ENCODE measurements around the gene VAPB.

The VAPB gene

GRCh38 chr20:58438970-58439808 lies 50.2 kb downstream of the VAPB start:
- DNase-seq: no peak

GRCh38 chr20:58440021-58440767 lies 51.2 kb downstream of the VAPB start:
- no peak for DNase-seq

DNA sequence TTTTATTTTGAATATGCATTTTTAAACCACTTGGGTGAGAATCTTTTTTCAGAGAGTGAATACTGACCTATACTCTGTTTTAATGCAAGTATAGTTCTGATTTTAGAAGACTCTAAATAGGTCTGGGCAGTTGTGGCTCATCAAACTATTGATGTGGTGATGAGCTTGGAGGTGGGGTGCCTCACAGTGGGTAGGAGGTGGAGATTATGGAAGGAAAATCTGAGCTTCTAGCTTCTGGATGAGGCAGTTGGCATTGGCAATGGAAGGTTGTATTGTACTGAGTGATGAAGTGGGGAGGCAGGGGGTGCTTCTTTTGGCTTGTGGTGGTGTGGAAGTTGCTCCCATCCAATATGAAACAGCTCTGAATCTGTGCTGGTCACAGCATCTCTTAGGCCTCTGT lies 52.7 kb downstream of the VAPB start:
- no peak for DNase-seq

GRCh38 chr20:58444746-58445255 lies 55.8 kb downstream of the VAPB start:
- no peak for DNase-seq

DNA sequence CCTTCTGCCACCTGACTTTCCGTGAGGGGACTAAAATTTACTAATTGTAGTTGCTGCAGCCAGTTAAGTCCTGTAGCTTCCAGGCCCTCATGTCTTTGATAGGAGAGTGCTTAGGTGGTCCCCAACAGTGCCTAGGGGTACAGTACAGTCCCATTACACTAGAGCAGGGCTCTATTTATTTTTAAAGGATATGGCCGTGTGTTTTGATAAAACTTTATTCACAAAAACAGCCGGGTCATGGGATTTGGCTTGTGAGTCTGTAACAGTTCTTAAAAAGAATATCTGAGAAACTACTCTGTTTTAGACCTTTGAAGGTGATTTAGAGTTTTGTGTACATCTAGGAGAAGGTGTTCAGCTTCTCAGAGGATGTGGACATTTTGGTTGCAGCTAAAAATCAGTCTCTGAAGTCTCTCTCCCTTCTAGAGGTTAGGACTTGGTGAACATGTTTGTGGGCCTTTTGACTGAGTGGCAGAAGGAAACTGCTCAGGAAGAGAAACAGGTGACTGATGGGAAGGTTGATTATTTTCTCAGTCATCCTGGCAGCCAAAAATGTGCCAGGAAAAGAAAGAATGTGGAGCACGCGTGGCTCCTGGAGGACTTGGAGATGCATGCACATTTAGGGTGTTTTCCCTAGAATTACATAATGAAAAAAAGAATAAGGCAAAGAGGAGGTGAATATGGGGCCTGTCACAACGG lies 57.4 kb downstream of the VAPB start:
- no peak for DNase-seq

- no peak for DNase-seq
These were observed 57.9 kb downstream of the VAPB start for GRCh38 chr20:58446960-58447265.

DNA sequence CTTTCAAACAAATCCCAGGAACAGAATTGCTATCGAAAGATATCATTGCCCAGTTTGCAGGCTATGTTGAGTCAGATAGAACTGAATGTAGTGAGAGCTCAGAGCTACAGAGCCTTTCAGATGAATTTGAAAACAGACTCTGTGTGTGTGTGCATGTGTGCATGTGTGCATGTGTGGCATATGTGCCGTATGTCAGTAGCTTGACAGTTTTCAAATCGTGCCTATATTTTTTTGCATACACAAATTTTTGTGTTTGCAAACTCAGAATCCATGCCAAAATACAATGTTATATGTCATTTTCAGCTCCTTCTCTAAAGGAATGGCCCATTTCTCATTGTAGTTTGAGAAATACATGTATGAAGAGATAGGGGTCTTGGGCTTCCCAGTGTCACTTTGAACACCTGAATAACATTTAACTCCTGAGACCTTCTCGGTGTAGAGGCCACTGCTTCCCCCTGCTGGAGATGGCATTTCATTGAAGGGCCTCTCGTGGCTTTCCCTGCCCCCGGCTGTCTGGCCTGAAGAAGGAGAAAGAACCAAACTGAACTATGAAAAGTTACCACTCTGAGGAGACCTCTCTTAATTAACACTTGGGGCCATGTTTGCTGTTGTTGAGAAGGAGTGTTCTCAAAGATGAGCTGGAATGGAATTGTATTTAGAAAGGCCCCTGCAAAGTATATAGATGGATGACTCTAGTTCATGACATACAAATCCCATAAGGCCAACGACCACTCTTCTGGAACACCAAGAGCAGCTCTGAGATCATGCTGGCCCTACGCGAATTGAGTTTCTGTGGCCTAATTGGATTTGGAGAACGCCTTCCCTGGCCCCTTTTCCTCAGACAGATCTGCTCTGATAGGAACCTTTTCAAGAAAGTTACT lies 58.7 kb downstream of the VAPB start:
- DNase-seq: peak; percentile 37

DNA sequence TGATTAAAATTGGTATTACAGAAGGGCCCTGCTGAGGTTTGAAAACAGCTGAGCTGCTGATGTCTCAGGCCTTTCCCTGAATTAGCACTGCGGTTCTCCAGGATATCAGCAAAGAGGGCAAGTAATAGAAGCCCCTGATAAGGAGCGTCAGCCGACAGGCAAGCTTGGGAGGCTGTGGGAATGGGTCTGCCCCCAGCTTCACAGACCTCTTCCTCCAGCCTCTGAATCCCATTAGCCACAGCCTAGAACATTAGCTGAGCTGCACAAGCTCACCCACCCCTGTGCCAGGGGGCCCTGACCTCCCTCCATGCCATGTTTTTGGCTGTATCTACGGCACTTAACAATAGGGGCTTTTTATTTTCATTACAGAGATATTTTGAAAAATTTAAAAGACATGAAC lies 59.9 kb downstream of the VAPB start:
- DNase-seq: no peak

DNA sequence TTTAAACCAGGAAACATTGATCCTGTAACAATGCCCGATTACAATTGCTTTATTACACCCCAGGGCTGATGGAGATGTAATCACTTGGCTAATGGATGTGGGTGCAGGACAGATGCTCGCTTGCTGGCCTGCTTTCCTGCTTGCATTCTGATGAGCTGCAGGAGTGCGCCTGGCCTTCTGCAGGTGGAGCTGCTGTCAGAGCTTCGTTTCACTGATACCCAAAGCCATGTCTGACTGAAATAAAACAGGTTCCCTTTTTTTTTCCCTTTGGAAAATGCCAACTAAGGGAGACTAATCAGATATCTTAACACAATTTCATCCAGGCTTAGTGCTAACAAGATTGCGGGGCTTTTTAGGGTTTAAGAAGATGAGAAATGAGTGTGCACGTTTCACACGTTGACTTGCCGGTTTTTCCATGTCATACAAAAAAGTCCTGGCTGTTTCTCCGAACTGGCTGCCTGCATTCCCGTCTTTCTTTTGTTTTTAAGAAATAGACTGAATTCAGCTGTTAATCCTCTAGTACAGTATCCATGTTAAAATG lies 60.7 kb downstream of the VAPB start:
- DNase-seq: no peak

DNA sequence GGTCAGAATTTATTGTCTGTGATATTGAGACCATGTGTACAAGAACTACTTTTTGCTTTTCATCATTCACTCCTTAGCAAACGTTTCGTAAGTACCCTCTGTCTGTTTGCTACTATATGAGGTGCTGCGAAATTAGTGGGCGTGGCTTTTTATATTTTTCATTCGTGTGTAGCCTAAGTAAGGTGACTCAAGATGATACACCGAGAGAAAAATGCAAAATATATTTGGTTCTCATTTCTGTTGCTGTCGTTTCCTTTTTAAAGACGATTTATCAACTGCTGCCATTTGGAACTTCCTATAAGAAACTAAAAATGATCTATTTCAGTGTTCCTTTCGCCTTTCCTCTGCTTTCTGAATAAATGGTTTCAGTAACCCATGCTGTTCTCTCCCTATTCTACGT lies 61.2 kb downstream of the VAPB start:
- no peak for DNase-seq

DNA sequence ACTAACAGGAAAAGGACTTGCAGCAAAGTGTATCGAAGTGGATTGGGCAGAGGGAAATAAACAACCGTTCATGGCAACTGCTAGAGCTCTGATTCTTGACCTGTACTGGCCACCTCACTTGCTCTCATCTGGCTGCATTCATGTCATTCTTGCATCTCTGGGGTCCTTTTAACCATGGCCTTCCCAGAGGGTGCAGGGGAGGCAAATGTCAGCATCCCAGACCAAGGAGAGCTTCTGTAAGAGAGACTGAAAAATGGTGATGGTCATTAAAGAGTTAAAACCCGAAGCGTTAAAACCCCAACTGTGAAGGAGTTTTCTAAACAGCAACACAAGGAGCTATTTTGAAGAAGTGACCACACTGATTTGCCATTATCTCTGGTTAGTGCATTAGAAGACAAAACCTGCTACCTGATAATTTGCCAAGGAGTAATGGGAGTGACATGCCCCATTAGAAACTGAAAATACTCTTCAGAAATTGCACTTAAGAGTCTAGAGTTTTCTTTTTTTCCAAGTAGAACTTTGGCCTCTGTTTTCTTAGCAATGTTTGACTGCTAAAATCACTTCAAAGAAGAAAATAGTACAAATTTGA lies 63.7 kb downstream of the VAPB start:
- DNase-seq: no peak

GRCh38 chr20:58453391-58453790 lies 64.4 kb downstream of the VAPB start:
- no peak for DNase-seq

DNA sequence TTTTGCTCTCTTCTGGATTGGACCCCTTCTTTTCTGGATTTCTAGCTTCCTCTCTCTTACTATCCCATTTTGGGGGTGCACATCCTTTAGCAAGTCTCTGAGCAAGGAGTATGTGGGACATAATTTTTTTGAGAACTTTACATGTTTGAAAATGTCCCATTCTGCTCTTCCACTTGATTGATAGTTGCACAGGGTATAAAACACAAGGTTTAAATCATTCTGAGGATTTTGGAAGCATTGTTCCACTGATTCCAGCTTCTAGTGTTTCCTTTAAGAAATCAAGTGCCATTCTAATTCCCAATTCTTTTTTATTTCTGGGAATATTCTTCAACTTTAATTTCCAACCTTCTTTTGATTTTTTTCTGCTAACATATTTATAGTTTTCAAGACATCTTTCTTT lies 65.4 kb downstream of the VAPB start:
- no peak for DNase-seq

DNA sequence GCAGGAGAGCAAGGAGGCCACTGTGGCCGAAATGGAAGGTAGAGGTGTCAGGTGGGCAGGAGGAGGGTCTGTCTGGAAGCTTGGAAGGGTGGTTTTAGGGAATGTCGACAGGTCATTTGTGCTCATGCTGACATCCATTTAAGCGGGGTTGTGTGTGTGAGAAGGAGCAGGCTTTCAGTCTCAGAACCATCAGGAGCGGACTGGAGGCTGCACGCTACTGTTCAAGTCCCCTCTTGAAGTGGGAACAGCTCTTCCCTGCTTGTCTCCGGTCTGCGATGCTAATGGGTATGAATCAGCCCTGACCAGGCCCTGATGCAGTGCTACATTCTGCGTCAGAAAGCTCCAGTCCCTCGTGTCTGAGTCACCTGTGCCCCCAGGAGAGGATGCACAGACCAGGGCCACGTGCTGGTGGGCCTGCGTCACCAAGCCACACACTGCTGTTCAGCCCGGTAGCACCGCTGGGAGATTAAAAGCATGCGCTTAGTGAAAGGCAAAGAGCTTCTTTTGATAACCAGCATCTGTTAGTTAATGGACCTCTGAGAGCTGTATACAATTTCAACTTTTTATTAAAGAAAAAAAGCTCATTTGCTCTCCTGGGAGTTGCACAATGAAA lies 68.2 kb downstream of the VAPB start:
- DNase-seq: peak; percentile 48

DNA sequence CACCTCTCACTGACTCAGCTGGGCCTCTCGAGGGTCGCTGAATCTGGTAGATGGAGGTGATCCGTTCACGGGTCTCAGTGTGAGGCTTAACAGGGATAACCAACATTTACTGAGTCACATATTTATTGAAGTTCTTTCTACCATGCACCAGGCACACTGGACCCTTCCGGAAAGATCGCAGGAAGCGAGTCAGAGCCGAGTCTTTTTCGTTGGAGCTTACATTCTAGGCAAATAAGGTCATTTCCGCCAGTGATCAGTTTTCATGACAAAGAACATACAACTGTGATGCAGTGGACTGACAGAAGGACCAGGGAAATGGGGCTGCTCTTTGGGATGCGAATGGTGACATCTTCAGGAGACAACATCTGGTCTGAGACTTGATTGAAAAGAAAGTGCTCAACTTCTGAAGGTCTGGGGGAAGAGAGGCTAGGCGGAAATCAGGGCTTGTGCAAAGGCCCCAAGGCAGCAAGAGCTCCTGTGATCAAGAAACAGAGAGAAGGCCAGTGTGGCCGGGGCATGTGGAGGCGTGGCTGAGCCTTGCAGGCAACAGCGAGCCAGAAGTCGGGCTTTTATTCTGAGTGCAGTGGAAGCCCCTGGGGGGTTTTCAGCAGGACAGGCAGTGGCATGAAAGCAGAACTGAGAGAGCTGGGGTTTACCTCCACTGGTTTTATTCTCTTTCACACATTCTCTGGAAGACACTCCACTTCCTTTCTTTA lies 69.5 kb downstream of the VAPB start:
- DNase-seq: no peak

GRCh38 chr20:58459058-58459750 lies 70.2 kb downstream of the VAPB start:
- no peak for DNase-seq

GRCh38 chr20:58461104-58461503 lies 72.1 kb downstream of the VAPB start:
- DNase-seq: no peak

GRCh38 chr20:58461899-58462298 lies 72.9 kb downstream of the VAPB start:
- DNase-seq: no peak

- no peak for DNase-seq
These were observed 74.2 kb downstream of the VAPB start for GRCh38 chr20:58463256-58463655.

GRCh38 chr20:58464838-58465237 lies 75.8 kb downstream of the VAPB start:
- DNase-seq: no peak

All from NCI-H1105 treated with DMSO at 0.1 percent for 48 hours (cell line).